ENCODE results near the gene KCNAB2. TPM values are rescaled to one million over a fixed set of nuclear protein-coding genes. Genes with fewer than 3 reads are reported as not detected.

The KCNAB2 gene
- total RNA-seq, 1 experiment from 2014 or later = 28.5 TPM

- H3K9me2 ChIP-seq (replicated peaks; ENCODE audit: low read length) = no peaks in the 10 kb centered on the region
- BruUV-seq (replicated peaks) = no TSS peak
- H3F3A ChIP-seq (ENCODE audit: low read length, unreplicated experiment) = no peaks in the 10 kb centered on the region
- H3K27ac ChIP-seq (ENCODE audit: low read length) = no peak overlapping the region
- H3K4me1 ChIP-seq (ENCODE audit: insufficient read depth, low read length) = no peaks in the 10 kb centered on the region
- CTCF ChIA-PET = no interaction called here
- H2AFZ ChIP-seq (ENCODE audit: low read length) = no peak overlapping the region
- no peak for ATAC-seq
- POLR2A ChIA-PET (ENCODE audit: unreplicated experiment) = no interaction called here
- TF ChIP-seq EZH2phosphoT487 (IDR thresholded peaks at IDR 0.05; ENCODE audit: borderline replicate concordance, low read length) (no peak), CTCF (conservative IDR thresholded peaks at IDR 0.05; ENCODE audit: low read depth, low read length) (no peak), EZH2 (IDR thresholded peaks at IDR 0.05; ENCODE audit: low read length, unreplicated experiment) (no peak)
- no peaks in the 10 kb centered on the region for H3K9me3 ChIP-seq (ENCODE audit: low read length)
- H3K4me3 ChIP-seq (ENCODE audit: low read length) = no peak overlapping the region
- H3K9ac ChIP-seq (ENCODE audit: low read length) = no peak overlapping the region
- DNase-seq = no peak
- H3K36me3 ChIP-seq (ENCODE audit: low read depth, low read length) = no peaks in the 10 kb centered on the region
- no peaks in the 10 kb centered on the region for H3K79me2 ChIP-seq (ENCODE audit: low read length)
- no peaks in the 10 kb centered on the region for H4K20me1 ChIP-seq (ENCODE audit: low read length)
- H3K4me2 ChIP-seq (ENCODE audit: low read length) = no peak overlapping the region
- no peaks in the 10 kb centered on the region for H3K27me3 ChIP-seq (ENCODE audit: low read length)
- intact Hi-C loops (cut with micrococcal nuclease) = no loop called here
These were observed 46.1 kb downstream of the KCNAB2 start for GRCh38 chr1:6091823-6092109.

- BruUV-seq (replicated peaks) = no TSS peak
- no peak overlapping the region for H3K27ac ChIP-seq (ENCODE audit: low read length)
- CTCF ChIA-PET = no interaction called here
- no peaks in the 10 kb centered on the region for H3K36me3 ChIP-seq (ENCODE audit: low read depth, low read length)
- no peaks in the 10 kb centered on the region for H3K27me3 ChIP-seq (ENCODE audit: low read length)
- no peak for DNase-seq
- no peaks in the 10 kb centered on the region for H3F3A ChIP-seq (ENCODE audit: low read length, unreplicated experiment)
- no peak for ATAC-seq
- H3K4me2 ChIP-seq (ENCODE audit: low read length) = no peak overlapping the region
- no peaks in the 10 kb centered on the region for H3K9me3 ChIP-seq (ENCODE audit: low read length)
- no peaks in the 10 kb centered on the region for H3K4me1 ChIP-seq (ENCODE audit: insufficient read depth, low read length)
- H2AFZ ChIP-seq (ENCODE audit: low read length) = no peak overlapping the region
- no peak overlapping the region for H3K4me3 ChIP-seq (ENCODE audit: low read length)
- intact Hi-C loops (cut with micrococcal nuclease) = no loop called here
- POLR2A ChIA-PET (ENCODE audit: unreplicated experiment) = no interaction called here
- no peaks in the 10 kb centered on the region for H3K79me2 ChIP-seq (ENCODE audit: low read length)
- no peaks in the 10 kb centered on the region for H4K20me1 ChIP-seq (ENCODE audit: low read length)
- no peak overlapping the region for H3K9ac ChIP-seq (ENCODE audit: low read length)
- no peaks in the 10 kb centered on the region for H3K9me2 ChIP-seq (replicated peaks; ENCODE audit: low read length)
- TF ChIP-seq CTCF (conservative IDR thresholded peaks at IDR 0.05; ENCODE audit: low read depth, low read length) (no peak), EZH2 (IDR thresholded peaks at IDR 0.05; ENCODE audit: low read length, unreplicated experiment) (no peak), EZH2phosphoT487 (IDR thresholded peaks at IDR 0.05; ENCODE audit: borderline replicate concordance, low read length) (no peak)
These were observed 46.5 kb downstream of the KCNAB2 start for GRCh38 chr1:6092211-6092610.

- CTCF ChIA-PET = no interaction called here
- no peaks in the 10 kb centered on the region for H3K4me1 ChIP-seq (ENCODE audit: insufficient read depth, low read length)
These were observed 47.4 kb downstream of the KCNAB2 start for GRCh38 chr1:6093071-6093470.

More at GRCh38 chr1:6093071-6093470, 47.4 kb downstream of the KCNAB2 start:
- Histone ChIP-seq H3K79me2 (ENCODE audit: low read length) (no peaks in the 10 kb centered on the region), H4K20me1 (ENCODE audit: low read length) (no peaks in the 10 kb centered on the region), H3K9ac (ENCODE audit: low read length) (no peak overlapping the region), H3K9me2 (replicated peaks; ENCODE audit: low read length) (no peaks in the 10 kb centered on the region), H3K27me3 (ENCODE audit: low read length) (no peaks in the 10 kb centered on the region), H3K27ac (ENCODE audit: low read length) (no peak overlapping the region), H3K4me2 (ENCODE audit: low read length) (no peak overlapping the region), H3K4me3 (ENCODE audit: low read length) (no peak overlapping the region), H2AFZ (ENCODE audit: low read length) (no peak overlapping the region), H3F3A (ENCODE audit: low read length, unreplicated experiment) (no peaks in the 10 kb centered on the region), H3K9me3 (ENCODE audit: low read length) (no peaks in the 10 kb centered on the region), H3K36me3 (ENCODE audit: low read depth, low read length) (no peaks in the 10 kb centered on the region)
- intact Hi-C loops (cut with micrococcal nuclease) = no loop called here
- no peak for TF ChIP-seq EZH2 (IDR thresholded peaks at IDR 0.05; ENCODE audit: low read length, unreplicated experiment)
- TF ChIP-seq EZH2phosphoT487 (IDR thresholded peaks at IDR 0.05; ENCODE audit: borderline replicate concordance, low read length) = no peak
- no peak for TF ChIP-seq CTCF (conservative IDR thresholded peaks at IDR 0.05; ENCODE audit: low read depth, low read length)
- ATAC-seq (no peak), DNase-seq (no peak)
- BruUV-seq (replicated peaks) = no TSS peak
- POLR2A ChIA-PET (ENCODE audit: unreplicated experiment) = no interaction called here
